Immature natural killer cell (primary cell): ENCODE results near the gene KLF17. TPM values are rescaled to one million over a fixed set of nuclear protein-coding genes. Genes with fewer than 3 reads are reported as not detected.

Experiments
- DNase-seq, 3 donors: peaks; one replicate each; pipeline ENCODE4 v3.0.0; 2022; ENCODE audit warnings: mixed read lengths in 1 of 3
- H3K27ac Mint-ChIP-seq, 6 donors: one replicate each; pipeline ENCODE4 v1.8.0; 2020; ENCODE audit warnings: mixed read lengths in 6 of 6, mild to moderate bottlenecking in 5 of 6, inconsistent platforms in 4 of 6, moderate library complexity in 3 of 6
- H3K27me3 Mint-ChIP-seq, 3 donors: one replicate each; pipeline ENCODE4 v1.8.0; 2020 to 2021; ENCODE audit warnings: low read depth in 3 of 3, mild to moderate bottlenecking in 3 of 3, mixed read lengths in 3 of 3, moderate library complexity in 3 of 3, inconsistent platforms in 1 of 3
- H3K36me3 Mint-ChIP-seq, 3 donors: one replicate each; pipeline ENCODE4 v1.8.0; 2020; ENCODE audit warnings: mixed read lengths in 3 of 3, inconsistent platforms in 2 of 3, mild to moderate bottlenecking in 2 of 3
- H3K4me1 Mint-ChIP-seq, 2 donors: one replicate each; pipeline ENCODE4 v1.8.0; 2020; ENCODE audit warnings: inconsistent platforms in 2 of 2, mild to moderate bottlenecking in 2 of 2, mixed read lengths in 2 of 2, moderate library complexity in 1 of 2
- H3K4me3 Mint-ChIP-seq, 5 donors: one replicate each; pipeline ENCODE4 v1.8.0; 2020; ENCODE audit warnings: mild to moderate bottlenecking in 5 of 5, mixed read lengths in 5 of 5, inconsistent platforms in 3 of 5, moderate library complexity in 3 of 5
- H3K9me3 Mint-ChIP-seq, 6 donors: one replicate each; pipeline ENCODE4 v1.8.0; 2020; ENCODE audit warnings: mild to moderate bottlenecking in 6 of 6, mixed read lengths in 6 of 6, inconsistent platforms in 4 of 6, moderate library complexity in 3 of 6
- polyA plus RNA-seq, 3 donors: library from polyadenylated mRNA; unstranded; fragments of 300-500 nt; fragmentation: Illumina TruSeq; gene quantifications; one replicate each; pipeline ENCODE4 v1.2.3, GENCODE V29; 2021

KLF17 gene
- polyA plus RNA-seq, 3 donors from 2014 or later, result not detected

DNA sequence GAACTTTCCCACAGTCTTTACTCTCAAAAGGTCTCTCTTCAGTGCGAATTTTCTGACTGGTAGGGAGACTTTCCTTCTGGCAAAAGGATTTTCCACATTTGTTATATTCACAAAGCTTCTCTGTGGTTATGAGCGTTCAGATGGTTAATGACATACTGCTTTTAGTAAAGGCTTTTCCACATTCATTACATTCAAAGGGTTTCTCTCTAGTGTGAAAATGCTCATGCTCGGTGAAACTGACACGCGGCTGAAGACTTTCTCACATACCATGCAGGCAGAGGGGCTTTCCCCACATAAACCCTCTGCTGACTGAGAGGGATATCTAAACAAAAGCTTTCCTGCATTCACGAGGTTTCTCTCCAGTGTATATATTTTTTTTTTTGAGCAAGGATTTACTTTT lies 32.7 kb downstream of the KLF17 start:
- H3K36me3 Mint-ChIP-seq, result no peaks in the 10 kb centered on the region
- DNase-seq, result no peak
- peaks cover 0 to 4% (median 0%) of the 10 kb centered on the region in 6 donors for H3K9me3 Mint-ChIP-seq
- peaks cover 0 to 6% (median 2%) of the 10 kb centered on the region in 3 donors for H3K27me3 Mint-ChIP-seq
- no peak overlapping the region for H3K27ac Mint-ChIP-seq
- no peaks in the 10 kb centered on the region for H3K4me1 Mint-ChIP-seq
- H3K4me3 Mint-ChIP-seq, result no peak overlapping the region

GRCh38 chr1:44151808-44152207 lies 33.2 kb downstream of the KLF17 start:
- no peak for DNase-seq
- Mint-ChIP-seq H3K4me1 (no peaks in the 10 kb centered on the region), H3K36me3 (no peaks in the 10 kb centered on the region), H3K27ac (no peak overlapping the region), H3K4me3 (no peak overlapping the region), H3K27me3 (peaks cover 0 to 6% (median 2%) of the 10 kb centered on the region in 3 donors), H3K9me3 (peaks cover 0 to under 1% (median 0%) of the 10 kb centered on the region in 6 donors)

GRCh38 chr1:44152692-44153091 lies 34.1 kb downstream of the KLF17 start:
- DNase-seq, result no peak
- Mint-ChIP-seq H3K4me1 (no peaks in the 10 kb centered on the region), H3K27ac (no peak overlapping the region), H3K9me3 (no peaks in the 10 kb centered on the region), H3K36me3 (no peaks in the 10 kb centered on the region), H3K4me3 (no peak overlapping the region), H3K27me3 (peaks cover 0 to 6% (median 2%) of the 10 kb centered on the region in 3 donors)

- Mint-ChIP-seq H3K36me3 (no peaks in the 10 kb centered on the region), H3K4me3 (no peak overlapping the region), H3K27me3 (peaks cover 0 to 6% (median 2%) of the 10 kb centered on the region in 3 donors), H3K27ac (no peak overlapping the region), H3K4me1 (no peaks in the 10 kb centered on the region), H3K9me3 (no peaks in the 10 kb centered on the region)
- DNase-seq, result no peak
Observed at GRCh38 chr1:44154049-44154448, 35.4 kb downstream of the KLF17 start.

DNA sequence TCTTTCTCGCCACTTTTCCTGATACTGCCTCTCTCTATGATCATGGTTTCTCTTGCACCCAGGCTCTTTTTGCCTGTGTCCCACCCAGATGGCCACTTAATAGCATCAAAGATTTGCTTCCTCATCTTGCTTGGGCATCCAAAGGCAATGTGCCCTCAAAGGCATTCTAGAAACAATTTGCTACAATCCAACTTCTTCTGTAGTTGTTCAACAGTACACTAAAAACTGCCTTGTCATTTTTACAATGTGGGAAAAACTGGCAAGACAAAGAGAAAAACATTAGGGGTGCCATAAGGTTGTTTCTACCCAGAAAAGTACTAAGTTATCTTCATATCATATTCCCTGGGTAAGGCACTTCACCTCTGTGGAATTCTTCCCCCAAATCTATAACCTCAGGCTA lies 39.3 kb downstream of the KLF17 start:
- DNase-seq, result no peak
- Mint-ChIP-seq H3K9me3 (no peaks in the 10 kb centered on the region), H3K4me1 (no peaks in the 10 kb centered on the region), H3K4me3 (no peak overlapping the region), H3K27me3 (peaks cover 0 to 2% (median 0%) of the 10 kb centered on the region in 3 donors), H3K27ac (no peak overlapping the region), H3K36me3 (no peaks in the 10 kb centered on the region)

DNA sequence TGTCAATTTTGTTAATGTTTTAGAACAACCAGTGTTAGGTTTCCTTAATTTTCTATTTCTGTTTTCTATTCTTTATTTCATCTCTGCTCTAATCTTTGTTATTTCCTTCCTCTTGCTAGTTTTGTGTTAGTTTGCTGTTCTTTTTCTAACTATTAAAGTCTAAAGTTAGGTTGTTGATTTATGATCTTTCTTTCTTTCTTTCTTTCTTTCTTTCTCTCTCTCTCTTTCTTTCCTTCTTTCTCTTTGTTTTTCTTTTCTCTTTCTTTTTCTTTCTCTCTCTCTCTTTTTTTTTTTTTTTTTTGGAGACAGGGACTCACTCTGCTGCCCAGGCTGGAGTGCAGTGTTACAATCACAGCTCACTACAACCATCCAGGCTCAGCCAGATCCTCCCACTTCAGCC lies 40.2 kb downstream of the KLF17 start:
- Mint-ChIP-seq H3K4me3 (no peak overlapping the region), H3K27ac (no peak overlapping the region), H3K9me3 (no peaks in the 10 kb centered on the region), H3K36me3 (no peaks in the 10 kb centered on the region), H3K27me3 (peaks cover 0 to 6% (median 0%) of the 10 kb centered on the region in 3 donors), H3K4me1 (no peaks in the 10 kb centered on the region)
- DNase-seq, result no peak

DNA sequence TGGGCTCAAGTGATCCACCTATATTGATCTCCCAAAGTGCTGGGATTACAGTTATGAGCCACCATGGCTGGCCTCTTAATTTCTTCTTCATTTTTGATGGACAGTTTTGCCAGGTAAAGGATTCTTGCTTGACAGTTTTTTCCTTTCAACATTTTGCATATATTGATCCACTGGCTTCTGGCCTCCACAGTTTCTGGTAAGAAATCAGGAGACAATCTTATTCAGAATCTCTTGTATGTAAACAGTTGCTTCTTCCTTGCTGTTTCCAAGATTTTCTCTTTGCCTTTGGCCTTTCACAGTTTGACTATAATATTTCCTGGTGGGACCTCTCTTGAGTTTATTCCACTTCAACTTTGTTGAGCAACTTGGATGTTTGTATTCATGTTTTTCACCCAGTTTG lies 42.9 kb downstream of the KLF17 start:
- Mint-ChIP-seq H3K27me3 (peaks cover 2 to 11% (median 3%) of the 10 kb centered on the region in 3 donors), H3K27ac (no peak overlapping the region), H3K9me3 (no peaks in the 10 kb centered on the region), H3K4me3 (no peak overlapping the region), H3K4me1 (no peaks in the 10 kb centered on the region), H3K36me3 (no peaks in the 10 kb centered on the region)
- DNase-seq, result no peak

GRCh38 chr1:44168520-44169098 lies 50.0 kb downstream of the KLF17 start:
- no peak for DNase-seq
- Mint-ChIP-seq H3K4me1 (peaks cover 8% of the 10 kb centered on the region in 2 donors), H3K9me3 (peaks cover 5 to 15% (median 8%) of the 10 kb centered on the region in 6 donors), H3K4me3 (no peak overlapping the region), H3K27ac (no peak overlapping the region), H3K27me3 (peaks cover 6 to 12% (median 8%) of the 10 kb centered on the region in 3 donors), H3K36me3 (peaks cover 0 to 8% (median 6%) of the 10 kb centered on the region in 3 donors)

DNA sequence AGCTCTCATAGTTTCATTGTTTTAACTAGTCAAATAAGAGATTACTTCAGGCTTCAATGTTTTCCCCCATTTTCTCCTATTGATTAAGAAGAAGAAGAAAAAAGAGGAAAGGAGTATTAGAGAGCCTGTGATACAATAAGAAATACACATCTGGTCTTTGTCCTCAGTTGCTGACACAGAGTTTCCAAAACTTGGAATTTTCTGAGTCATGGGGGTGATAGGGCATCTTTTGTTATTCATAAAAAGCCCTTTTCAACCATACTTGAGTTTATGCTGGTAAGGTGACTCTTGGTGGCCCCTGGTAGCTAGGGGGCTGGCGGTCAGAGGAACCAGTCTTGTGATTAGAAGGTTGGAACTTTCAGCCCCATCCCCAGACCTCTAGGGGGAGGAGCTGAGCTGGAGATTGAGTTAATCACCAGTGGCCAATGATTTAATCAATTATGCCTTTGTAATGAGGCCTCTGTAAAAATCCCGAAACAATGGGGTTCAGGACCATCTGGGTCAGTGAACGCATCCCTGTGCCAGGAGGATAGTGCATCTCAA lies 51.7 kb downstream of the KLF17 start:
- Mint-ChIP-seq H3K27me3 (peaks cover 5 to 12% (median 6%) of the 10 kb centered on the region in 3 donors), H3K36me3 (peaks cover 0 to 8% (median 6%) of the 10 kb centered on the region in 3 donors), H3K27ac (no peak overlapping the region), H3K4me1 (peaks cover 8% of the 10 kb centered on the region in 2 donors), H3K9me3 (peaks cover 7 to 15% (median 8%) of the 10 kb centered on the region in 6 donors), H3K4me3 (no peak overlapping the region)
- DNase-seq, result no peak

DNA sequence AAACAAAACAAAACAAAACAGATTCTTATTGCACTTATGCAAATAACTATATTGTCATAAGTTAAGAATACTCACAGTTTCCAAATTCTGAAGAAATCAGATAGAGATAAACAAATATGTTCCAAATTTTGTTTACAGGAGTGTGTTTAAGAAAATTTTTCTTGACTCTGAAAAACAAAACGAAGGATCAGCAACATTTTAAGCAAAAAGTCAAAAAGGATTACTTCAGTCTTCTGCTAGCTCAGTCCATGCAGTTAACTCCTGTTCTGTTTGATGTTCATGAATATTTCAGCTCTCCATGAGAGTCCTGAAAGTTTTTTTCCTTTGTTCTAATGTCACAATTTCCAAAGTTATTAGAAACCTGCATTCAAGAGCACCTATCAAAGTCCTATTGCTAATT lies 56.0 kb downstream of the KLF17 start:
- Mint-ChIP-seq H3K9me3 (peaks cover 0 to 3% (median 0%) of the 10 kb centered on the region in 6 donors), H3K27ac (no peak overlapping the region), H3K4me3 (no peak overlapping the region), H3K27me3 (peaks cover 0 to 6% (median 4%) of the 10 kb centered on the region in 3 donors), H3K4me1 (no peaks in the 10 kb centered on the region), H3K36me3 (no peaks in the 10 kb centered on the region)
- DNase-seq, result no peak

Other genes starting within 250 kb of the KLF17 start
- gene ARTN, start 185.0 kb upstream of the KLF17 start, polyA plus RNA-seq, result not detected
- 10 to 100 TPM in 2 of 3 donors, 1 to 10 TPM in 1; 9.8 to 18.6 (median 10.3) TPM for gene IPO13, start 171.9 kb upstream of the KLF17 start, polyA plus RNA-seq
- gene DPH2, start 148.8 kb upstream of the KLF17 start, polyA plus RNA-seq, result 10 to 100 TPM; 20.0 to 29.0 (median 21.4) TPM
- 100 to 1,000 TPM; 227 to 425 (median 395) TPM for gene ATP6V0B, start 143.9 kb upstream of the KLF17 start, polyA plus RNA-seq
- 1 to 10 TPM in 1 of 3 donors, under 1 TPM in 2; 0.48 to 1.6 (median 0.59) TPM for gene B4GALT2, start 139.6 kb upstream of the KLF17 start, polyA plus RNA-seq
- gene CCDC24, start 127.2 kb upstream of the KLF17 start, polyA plus RNA-seq, result 1 to 10 TPM in 2 of 3 donors, not detected in 1; 1.4 to 4.1 TPM
- not detected for gene SLC6A9, start 87.4 kb upstream of the KLF17 start, polyA plus RNA-seq
- not detected for gene KLF18, start 22.8 kb downstream of the KLF17 start, polyA plus RNA-seq
- 10 to 100 TPM; 29.4 to 44.3 (median 39.8) TPM for gene DMAP1, start 94.7 kb downstream of the KLF17 start, polyA plus RNA-seq
- 10 to 100 TPM; 46.6 to 93.3 (median 53.1) TPM for gene ERI3, start 236.4 kb downstream of the KLF17 start, polyA plus RNA-seq